Esophagus squamous epithelium (tissue), 4 donors: ENCODE measurements around the gene ANO4.

Experiments
- POLR2A ChIP-seq, 4 donors: fragments of 450-650 bp; IDR thresholded peaks; one replicate each; pipeline ENCODE4 v1.6.1; 2017; ENCODE audit warnings: antibody characterized with exemption in 4 of 4, mild to moderate bottlenecking in 4 of 4, moderate library complexity in 3 of 4
- TF ChIP-seq, protein P1 (sequence below), 6 experiments: fragments of 450-650 bp in 4 of 6; fragments of 200-600 bp in 2 of 6; sonication (generic) in 2 of 6; IDR thresholded peaks; one replicate each; pipeline ENCODE4 v1.5.1; 2016 to 2019; ENCODE audit warnings: antibody characterized with exemption in 6 of 6, mild to moderate bottlenecking in 4 of 6, moderate library complexity in 4 of 6

DNA sequence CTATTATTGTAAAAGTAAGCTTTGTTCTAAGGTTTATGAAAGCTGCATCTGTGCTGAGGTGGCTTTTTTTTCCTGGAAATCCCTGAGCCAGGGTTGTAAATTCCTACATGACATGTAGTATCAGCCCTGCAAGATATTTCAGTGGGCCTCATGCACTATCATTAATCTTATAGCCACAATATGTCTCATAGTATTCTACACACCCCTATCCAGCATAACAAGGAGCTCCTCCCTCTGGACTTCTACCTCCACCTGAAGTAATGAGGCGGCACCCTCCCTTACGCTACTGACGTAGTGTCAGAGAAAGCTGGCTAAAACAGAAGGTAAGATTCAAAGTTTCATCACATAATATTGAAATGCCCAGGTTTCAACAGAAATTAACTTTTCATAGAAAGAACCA, 380.0 kb downstream of the ANO4 start:
- TF ChIP-seq, protein P1, sequence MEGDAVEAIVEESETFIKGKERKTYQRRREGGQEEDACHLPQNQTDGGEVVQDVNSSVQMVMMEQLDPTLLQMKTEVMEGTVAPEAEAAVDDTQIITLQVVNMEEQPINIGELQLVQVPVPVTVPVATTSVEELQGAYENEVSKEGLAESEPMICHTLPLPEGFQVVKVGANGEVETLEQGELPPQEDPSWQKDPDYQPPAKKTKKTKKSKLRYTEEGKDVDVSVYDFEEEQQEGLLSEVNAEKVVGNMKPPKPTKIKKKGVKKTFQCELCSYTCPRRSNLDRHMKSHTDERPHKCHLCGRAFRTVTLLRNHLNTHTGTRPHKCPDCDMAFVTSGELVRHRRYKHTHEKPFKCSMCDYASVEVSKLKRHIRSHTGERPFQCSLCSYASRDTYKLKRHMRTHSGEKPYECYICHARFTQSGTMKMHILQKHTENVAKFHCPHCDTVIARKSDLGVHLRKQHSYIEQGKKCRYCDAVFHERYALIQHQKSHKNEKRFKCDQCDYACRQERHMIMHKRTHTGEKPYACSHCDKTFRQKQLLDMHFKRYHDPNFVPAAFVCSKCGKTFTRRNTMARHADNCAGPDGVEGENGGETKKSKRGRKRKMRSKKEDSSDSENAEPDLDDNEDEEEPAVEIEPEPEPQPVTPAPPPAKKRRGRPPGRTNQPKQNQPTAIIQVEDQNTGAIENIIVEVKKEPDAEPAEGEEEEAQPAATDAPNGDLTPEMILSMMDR (IDR thresholded peaks at IDR 0.05), result no peak
- no peak for TF ChIP-seq POLR2A (IDR thresholded peaks at IDR 0.05)
